NCI-H2227 (cell line): ENCODE measurements around the gene MAGEA2.
"Not testable (repeated sequence)": the region's sequence is repeated elsewhere in the genome, so short reads cannot be mapped to it uniquely, and the experiment has no call there.

Experiments
- DNase-seq: peaks from one replicate; lab custom pipeline; 2025; ENCODE audit not compliant: unreplicated experiment; lab: John Stamatoyannopoulos, UW

Gene MAGEA2

DNA sequence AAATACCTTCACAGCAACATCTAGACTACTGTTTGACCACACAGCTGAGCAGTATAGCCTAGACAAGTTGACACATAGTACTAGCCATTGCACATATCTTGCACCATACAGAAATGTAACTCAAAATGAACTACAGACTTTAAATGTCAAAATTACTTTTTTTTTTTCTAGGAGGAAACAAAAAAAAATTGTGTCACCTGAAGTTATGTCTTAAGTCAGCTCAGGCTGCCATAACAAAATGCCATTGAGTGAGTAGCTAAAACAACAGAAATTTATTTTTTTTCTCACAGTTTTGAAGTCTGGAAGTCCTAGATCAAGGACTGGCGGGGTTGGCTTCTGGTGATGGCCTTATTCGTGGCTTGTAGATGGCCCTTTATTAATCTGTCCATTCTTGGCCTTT, 44.5 kb downstream of the MAGEA2 start, which contains the start of gene CSAG2:
Gene CSAG2 (minus strand): TSS at position 101 of the 400 bp plus-strand sequence. CDS start 161 bp downstream, outside the sequence.
- DNase-seq, result not testable (repeated sequence)

DNA sequence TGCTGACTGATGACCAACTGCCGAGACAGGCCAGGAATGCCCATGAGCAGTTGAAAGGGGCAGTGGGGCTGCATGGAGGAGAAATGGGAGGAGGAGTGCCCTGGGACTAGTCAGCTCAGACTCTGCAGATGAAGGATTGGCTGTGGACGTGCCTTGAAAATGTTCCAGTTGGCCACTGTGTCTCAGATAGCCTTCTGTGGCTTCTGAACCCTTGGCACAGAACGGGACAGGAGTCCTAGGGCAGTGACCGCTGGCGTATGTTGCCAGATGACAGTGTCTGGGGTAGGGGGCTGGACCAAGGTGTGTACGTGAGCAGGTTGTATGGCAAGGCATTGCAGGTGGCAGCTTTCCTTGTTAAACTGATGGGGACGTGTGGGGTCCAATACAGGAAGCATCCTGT, 47.1 kb downstream of the MAGEA2 start:
- DNase-seq, result not testable (repeated sequence)

DNA sequence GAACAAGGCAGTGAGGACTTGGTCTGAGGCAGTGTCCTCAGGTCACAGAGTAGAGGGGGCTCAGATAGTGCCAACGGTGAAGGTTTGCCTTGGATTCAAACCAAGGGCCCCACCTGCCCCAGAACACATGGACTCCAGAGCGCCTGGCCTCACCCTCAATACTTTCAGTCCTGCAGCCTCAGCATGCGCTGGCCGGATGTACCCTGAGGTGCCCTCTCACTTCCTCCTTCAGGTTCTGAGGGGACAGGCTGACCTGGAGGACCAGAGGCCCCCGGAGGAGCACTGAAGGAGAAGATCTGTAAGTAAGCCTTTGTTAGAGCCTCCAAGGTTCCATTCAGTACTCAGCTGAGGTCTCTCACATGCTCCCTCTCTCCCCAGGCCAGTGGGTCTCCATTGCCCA, 53.3 kb downstream of the MAGEA2 start:
- DNase-seq, result not testable (repeated sequence)
